Stimulated activated CD4-positive, alpha-beta T cell treated with anti-CD3 and anti-CD28 coated beads, Interleukin-15, amount 100 ng/mL, for 24 hours (primary cell): Measurements from ENCODE around the gene MDGA2.
"Not testable (repeated sequence)": the region's sequence is repeated elsewhere in the genome, so short reads cannot be mapped to it uniquely, and the experiment has no call there.

Source experiments
- DNase-seq: peaks from one replicate; pipeline ENCODE4 v3.0.0-alpha.2; 2020

MDGA2 gene

GRCh38 chr14:47211263-47211662 lies 464.1 kb downstream of the MDGA2 start:
- no peak for DNase-seq

DNA sequence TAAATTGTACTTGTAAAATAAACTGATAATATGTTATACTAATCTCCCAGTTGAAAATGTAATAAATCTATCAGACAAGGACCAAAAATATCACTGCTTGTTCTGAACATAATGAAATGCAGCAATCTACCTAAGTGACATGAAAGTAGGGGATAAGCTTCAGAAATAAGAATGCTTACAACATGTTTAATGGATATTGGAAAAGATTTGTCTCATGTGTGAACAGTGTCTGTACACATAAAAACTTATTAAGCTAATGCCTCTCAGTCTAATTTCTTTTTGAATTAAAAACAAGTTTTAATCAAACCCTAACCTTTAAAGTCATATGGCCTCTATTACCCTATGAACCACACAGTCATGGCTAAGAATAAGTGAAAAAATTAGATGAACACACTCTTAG lies 465.3 kb downstream of the MDGA2 start:
- DNase-seq = no peak

GRCh38 chr14:47208434-47208833 lies 467.0 kb downstream of the MDGA2 start:
- DNase-seq = no peak

DNA sequence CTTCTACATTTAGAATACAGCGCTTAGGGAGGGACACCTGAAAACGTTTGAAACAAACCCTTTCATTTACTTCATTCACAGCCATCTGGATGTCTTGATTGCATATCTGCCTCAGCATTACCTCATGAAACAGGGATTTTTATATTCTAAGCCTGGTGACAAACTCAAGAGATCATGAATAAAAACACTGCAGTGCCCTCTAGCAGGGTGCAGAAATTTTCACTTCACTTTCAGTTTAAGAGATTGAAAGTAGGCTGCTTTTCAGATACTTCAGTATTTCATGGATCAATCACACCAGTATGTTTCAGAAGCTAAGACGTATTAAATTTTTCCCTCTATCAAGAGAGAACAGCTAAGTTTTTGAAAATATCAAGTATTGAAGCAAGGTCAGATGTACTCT lies 467.8 kb downstream of the MDGA2 start:
- DNase-seq = no peak

DNA sequence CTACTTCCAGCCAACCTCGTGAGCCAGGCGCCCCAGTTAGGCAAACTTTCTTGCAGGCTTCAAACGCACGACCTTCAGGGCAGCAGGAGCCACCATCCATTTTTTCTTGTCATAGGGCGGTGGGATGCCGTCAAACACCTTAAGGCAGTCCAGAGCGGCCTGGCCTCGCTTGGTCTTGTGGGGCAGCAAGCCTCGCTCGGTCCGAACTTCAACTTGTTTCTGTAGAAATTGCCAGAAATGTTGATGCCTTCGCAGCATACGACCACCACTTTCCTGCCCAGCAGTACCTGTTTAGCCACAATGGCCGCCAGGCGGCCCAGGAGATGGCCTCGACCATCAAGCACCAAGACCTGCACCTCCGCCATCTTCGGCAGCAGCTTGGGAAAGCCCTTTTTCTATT lies 474.7 kb downstream of the MDGA2 start:
- DNase-seq = no peak

GRCh38 chr14:47195582-47195981 lies 479.8 kb downstream of the MDGA2 start:
- DNase-seq = no peak

GRCh38 chr14:47194055-47194454 lies 481.4 kb downstream of the MDGA2 start:
- no peak for DNase-seq

DNA sequence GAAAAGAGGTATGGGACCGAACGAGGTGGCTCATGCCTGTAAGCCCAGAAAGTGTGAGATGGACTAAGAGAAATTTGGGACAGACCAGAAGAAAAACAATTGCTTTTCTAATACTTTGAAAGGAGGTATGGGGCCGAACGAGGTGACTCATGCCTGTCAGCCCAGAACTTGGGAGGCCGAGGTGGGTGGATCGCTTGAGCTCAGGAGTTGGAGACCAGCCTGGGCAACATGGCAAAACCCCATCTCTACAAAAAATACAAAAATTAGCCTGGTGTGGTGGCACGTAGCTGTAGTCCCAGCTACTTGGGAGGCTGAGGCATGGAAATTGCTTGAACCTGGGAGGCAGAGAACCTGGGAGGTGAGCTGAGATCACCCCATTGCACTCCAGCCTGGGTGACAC lies 483.2 kb downstream of the MDGA2 start:
- not testable (repeated sequence) for DNase-seq

DNA sequence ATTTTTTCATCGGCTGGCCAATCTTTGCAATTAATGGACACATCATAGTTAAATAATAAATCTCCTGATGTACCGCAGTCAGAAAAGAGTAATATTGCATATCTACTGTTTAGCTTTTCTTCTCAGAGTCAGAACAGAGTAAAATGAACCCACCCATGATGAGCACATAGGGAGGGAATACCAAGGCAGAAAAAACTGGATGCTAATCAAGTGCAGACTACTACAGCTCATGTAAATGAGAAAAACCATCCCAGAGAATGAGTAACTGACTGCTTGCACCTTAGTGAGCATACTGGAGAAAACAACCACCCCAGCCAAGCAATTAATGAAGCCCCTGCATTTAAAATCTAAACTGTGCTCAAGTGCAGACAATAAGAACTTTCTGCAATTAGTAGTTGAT lies 483.7 kb downstream of the MDGA2 start:
- no peak for DNase-seq

- no peak for DNase-seq
Measured at GRCh38 chr14:47189911-47190484, 485.4 kb downstream of the MDGA2 start.

DNA sequence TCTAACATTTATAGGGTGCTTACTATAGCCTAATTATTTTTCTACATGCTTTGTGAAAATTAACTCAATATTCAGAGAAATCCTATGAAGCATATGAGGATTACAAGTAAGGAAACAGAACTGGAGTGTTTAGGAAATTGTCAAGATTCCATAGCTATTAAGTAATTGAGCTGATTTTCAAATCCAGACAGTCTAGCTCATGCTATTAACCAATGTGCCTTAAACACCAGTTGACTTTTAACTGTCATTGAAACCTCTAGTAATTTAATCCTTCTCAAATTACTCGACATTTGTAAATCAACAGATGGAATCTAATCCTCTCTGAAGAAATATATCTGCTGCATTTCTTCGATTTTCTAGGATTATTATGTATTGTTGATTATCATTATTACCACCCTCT lies 488.9 kb downstream of the MDGA2 start:
- no peak for DNase-seq

GRCh38 chr14:47179906-47180305 lies 495.5 kb downstream of the MDGA2 start:
- DNase-seq = no peak

- not testable (repeated sequence) for DNase-seq
Measured at GRCh38 chr14:47171896-47172295, 503.5 kb downstream of the MDGA2 start.

DNA sequence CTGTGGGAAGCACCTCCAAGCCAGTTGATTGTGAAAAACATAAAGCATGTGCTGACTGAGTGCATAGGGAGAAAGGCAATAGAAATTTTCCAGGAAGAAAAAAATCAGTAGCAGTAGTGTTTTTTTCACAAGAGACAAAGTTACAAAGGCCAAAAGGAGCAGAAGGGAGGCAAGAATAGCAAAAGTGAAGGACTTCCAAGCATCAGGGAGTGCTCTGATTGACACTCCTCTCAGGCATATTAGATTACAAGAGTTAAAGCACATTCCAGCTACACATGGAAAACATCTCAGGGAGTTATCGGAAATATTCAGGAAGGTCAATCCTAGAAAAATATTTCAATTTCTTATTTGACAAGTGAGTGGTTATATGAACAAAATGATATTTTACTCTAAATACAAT lies 508.0 kb downstream of the MDGA2 start:
- no peak for DNase-seq

- DNase-seq = no peak
Measured at GRCh38 chr14:47155395-47155794, 520.0 kb downstream of the MDGA2 start.

GRCh38 chr14:47154276-47154797 lies 521.1 kb downstream of the MDGA2 start:
- no peak for DNase-seq

DNA sequence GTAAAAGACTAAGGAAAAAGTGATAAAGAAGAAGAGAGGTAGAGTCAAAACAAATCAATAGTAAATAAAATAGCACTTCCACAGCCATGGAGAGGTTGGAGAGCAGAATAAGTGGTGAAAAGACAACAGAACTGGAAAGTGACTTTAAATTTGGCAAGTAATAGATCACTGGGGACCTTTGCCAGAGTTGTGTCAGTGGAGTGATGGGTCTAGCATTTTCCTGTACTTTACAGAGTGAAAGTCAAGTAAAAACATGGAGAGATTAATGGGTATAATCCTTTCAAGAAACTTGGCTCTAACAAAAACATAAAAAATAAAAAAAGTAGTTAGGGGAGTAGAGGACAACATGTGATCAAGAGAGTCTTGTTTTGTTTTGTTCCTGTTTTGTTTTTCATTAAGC lies 521.7 kb downstream of the MDGA2 start:
- DNase-seq = no peak

GRCh38 chr14:47150267-47150666 lies 525.1 kb downstream of the MDGA2 start:
- DNase-seq = no peak

DNA sequence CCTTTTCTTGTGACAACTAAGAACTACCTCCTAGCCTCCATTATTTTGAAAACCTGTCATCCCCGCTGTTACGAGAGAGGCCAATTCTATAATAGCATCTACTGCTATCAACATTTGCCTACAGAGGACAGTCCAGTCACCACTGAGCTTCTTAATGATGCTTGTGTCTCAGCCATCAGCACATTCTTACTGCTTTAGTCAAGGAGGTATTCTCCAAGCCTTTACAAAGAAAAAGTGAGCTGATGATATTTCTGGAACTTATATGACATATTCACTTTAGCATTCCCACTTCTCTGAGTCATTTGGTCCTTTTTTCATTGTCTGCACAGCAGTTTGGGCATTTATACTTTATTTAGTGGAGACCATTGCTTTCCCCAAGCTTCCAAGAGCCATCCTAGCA lies 526.1 kb downstream of the MDGA2 start:
- DNase-seq = no peak

DNA sequence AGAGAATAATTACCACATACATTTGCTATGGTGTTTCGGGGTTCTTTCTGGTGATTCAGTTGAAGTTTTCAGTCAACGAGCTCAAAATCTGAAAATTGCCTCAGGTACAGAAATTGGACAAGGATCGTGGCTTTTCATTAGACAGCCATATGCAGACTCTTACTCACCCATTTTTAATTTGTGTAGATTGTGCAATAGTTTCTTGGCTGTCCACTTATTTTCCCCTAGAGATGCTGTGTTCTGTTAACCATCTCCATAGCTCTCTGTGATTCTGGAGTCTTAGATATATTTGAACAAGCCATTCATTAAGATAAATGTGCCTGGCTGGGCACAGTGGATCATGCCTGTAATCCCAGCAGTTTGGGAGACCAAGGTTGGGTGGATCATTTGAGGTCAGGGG lies 526.7 kb downstream of the MDGA2 start:
- DNase-seq = no peak

DNA sequence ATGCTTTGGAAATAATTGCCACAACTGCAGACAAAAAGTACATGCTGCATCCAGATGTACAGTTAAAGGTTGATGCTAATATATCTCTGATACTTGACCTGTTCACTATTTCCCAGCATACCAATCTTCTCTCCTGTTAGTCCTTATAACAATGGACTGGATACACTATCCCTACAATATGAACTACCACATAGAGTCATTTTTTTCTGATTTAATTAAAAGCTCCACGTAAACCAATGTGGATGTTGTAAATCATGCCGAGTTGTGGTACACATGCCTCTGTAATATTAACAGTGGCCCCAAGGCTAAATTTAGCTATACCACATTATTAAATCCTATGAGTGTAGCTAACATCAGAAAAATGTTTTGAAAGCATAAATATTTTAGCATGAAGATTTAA lies 554.8 kb downstream of the MDGA2 start:
- no peak for DNase-seq

- no peak for DNase-seq
Measured at GRCh38 chr14:47103771-47104170, 571.6 kb downstream of the MDGA2 start.

- no peak for DNase-seq
Measured at GRCh38 chr14:47102472-47102871, 572.9 kb downstream of the MDGA2 start.

- DNase-seq = no peak
Measured at GRCh38 chr14:47085678-47086077, 589.7 kb downstream of the MDGA2 start.

DNA sequence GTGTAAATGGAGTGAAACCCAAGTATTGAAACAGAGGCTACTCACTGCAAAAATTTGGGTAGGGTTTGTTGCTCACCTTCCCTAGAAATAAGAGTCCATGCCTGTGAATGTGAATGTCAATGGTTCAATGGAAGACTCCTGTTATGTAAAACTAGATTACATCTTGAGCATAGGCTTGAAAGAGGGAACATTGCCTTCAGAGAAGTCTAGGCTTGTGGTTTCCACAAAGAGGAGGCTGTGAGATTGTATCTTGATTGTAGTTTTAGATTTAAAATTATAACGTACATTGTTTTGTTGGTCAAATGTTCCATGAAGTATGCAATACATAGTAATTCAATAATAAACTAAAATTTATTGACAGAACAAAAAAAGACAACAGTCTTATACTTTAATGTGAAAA lies 610.1 kb downstream of the MDGA2 start:
- no peak for DNase-seq

DNA sequence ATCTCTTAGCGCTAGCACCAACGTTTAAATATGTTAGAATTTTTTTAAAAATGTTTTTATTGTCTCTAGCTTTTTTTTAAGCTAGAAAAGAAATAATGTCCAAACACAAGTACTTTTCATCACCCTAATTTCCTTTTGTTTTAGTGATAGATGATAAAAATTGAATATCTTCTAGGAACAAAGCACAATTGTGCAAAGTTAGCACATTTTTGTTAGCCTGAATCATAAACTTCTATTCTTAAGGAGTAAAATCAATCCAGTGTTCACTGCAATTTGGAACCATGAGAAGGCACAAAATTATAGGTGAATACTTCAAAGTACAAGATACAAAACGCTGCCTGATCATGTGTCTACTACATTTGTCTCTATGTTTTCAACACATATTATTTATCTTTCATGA lies 615.4 kb downstream of the MDGA2 start:
- no peak for DNase-seq
